ENCODE measurements around the gene OBSL1.

DNA sequence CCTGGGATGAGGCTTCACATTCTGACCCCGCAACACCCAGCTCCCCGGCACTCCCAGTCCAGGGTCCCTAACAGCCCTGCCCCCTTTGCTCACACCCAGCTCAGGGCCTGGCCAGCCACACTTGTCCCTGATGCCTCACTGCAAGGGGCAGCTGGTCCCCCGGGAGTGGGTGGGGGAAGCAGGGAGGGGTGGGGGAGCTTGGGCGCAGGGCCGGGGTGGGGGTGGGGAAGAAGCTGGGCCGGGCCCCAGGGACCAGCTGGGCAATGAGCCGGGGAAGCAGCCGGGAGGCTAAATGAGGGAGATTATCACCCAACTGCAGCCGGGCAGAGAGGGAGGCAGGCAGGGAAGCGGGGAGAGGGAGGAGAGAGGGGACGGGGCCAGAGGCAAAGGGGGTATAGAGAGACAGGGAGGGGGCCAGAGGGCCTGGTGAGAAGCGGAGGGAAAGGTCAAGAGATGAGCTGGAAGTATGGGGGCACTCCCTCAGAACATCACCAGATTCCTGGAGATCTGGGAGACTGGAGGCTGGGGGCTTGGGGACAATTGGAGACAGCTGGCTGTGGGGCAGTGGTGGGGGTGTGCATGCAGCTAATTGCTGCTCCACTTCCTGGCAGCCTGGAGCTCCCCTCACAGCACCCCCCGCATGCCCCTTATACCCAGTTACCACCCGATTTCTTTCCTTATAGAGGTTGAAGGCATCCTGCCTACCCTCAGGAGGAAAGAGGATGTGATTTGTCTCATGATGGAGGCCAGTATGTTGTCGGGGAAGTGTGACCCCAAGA, 59.6 kb downstream of the OBSL1 start:
- TF ChIP-seq, protein P1, sequence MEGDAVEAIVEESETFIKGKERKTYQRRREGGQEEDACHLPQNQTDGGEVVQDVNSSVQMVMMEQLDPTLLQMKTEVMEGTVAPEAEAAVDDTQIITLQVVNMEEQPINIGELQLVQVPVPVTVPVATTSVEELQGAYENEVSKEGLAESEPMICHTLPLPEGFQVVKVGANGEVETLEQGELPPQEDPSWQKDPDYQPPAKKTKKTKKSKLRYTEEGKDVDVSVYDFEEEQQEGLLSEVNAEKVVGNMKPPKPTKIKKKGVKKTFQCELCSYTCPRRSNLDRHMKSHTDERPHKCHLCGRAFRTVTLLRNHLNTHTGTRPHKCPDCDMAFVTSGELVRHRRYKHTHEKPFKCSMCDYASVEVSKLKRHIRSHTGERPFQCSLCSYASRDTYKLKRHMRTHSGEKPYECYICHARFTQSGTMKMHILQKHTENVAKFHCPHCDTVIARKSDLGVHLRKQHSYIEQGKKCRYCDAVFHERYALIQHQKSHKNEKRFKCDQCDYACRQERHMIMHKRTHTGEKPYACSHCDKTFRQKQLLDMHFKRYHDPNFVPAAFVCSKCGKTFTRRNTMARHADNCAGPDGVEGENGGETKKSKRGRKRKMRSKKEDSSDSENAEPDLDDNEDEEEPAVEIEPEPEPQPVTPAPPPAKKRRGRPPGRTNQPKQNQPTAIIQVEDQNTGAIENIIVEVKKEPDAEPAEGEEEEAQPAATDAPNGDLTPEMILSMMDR (IDR thresholded peaks at IDR 0.05): no peak
- TF ChIP-seq POLR2A (IDR thresholded peaks at IDR 0.05): no peak
- no peak for TF ChIP-seq EP300 (IDR thresholded peaks at IDR 0.05)

Data from tibial nerve (tissue), 4 donors.